B cell (primary cell): ENCODE measurements around the gene DUSP9. TPM values are rescaled to one million over a fixed set of nuclear protein-coding genes. Genes with fewer than 3 reads are reported as not detected.
"Not testable (repeated sequence)": the region's sequence is repeated elsewhere in the genome, so short reads cannot be mapped to it uniquely, and the experiment has no call there.

Experiments used
- ATAC-seq: fragments of 200-7000 bp; cut with Tn5 transposase; one replicate; pipeline ENCODE4 v1.10.0; 2021; ENCODE audit warnings: low read depth, mild to moderate bottlenecking, moderate number of reproducible peaks, moderate library complexity
- CTCF ChIA-PET: fragments of 350-600 bp; sonication (Branson Sonifier 250); formaldehyde crosslinking; loops from one replicate; lab custom pipeline; 2021; ENCODE audit warnings: antibody characterized with exemption, inconsistent platforms; lab: Charles Lee
- POLR2A ChIA-PET: fragments of 350-600 bp; sonication (Branson Sonifier 250); formaldehyde crosslinking; loops from one replicate; lab custom pipeline; 2021; ENCODE audit warnings: antibody characterized with exemption; lab: Charles Lee
- DNase-seq: peaks from one replicate; pipeline ENCODE4 v3.0.0; 2013
- H2AFZ ChIP-seq: 2 replicates; pipeline ENCODE4 v1.6.1; 2012; ENCODE audit warnings: mild to moderate bottlenecking, low read depth, low read length; ENCODE audit not compliant: insufficient read depth, poor library complexity, severe bottlenecking
- H3K27ac ChIP-seq, 2 donors: 1 replicate in 1 of 2; 2 replicates in 1 of 2; pipeline ENCODE4 v1.5.1; 2012 to 2013; ENCODE audit warnings: low read length in 2 of 2, mild to moderate bottlenecking in 2 of 2, moderate library complexity in 1 of 2
- H3K27me3 ChIP-seq, 4 experiments: fragments of 200-600 bp in 1 of 4; sonication (generic) in 1 of 4; replicated peaks in 1 of 4; 1 replicate in 2 of 4; 2 replicates in 2 of 4; pipeline versions ENCODE4 v1.6.1 to v1.7.0; 2013 to 2016; ENCODE audit warnings: low read length in 3 of 4, mild to moderate bottlenecking in 2 of 4, mixed read lengths in 1 of 4, moderate library complexity in 1 of 4; ENCODE audit not compliant: insufficient read depth in 4 of 4, control insufficient read depth in 3 of 4; ENCODE audit errors: control extremely low read depth in 1 of 4
- H3K36me3 ChIP-seq, 2 experiments: replicated peaks in 1 of 2; 1 replicate in 1 of 2; 2 replicates in 1 of 2; pipeline versions ENCODE4 v1.6.1 to v1.7.1; 2013; ENCODE audit warnings: low read length in 1 of 2; ENCODE audit not compliant: insufficient read depth in 2 of 2, control insufficient read depth in 1 of 2; ENCODE audit errors: control extremely low read depth in 1 of 2, extremely low read depth in 1 of 2
- H3K4me1 ChIP-seq, 2 donors: fragments of 200-600 bp in 1 of 2; sonication (generic) in 1 of 2; 1 replicate in 1 of 2; 2 replicates in 1 of 2; pipeline versions ENCODE4 v1.5.1 to v1.6.1; 2013 to 2017; ENCODE audit warnings: low read length in 2 of 2; ENCODE audit not compliant: control insufficient read depth in 2 of 2, insufficient read depth in 2 of 2
- H3K4me2 ChIP-seq: replicated peaks from 2 replicates; pipeline ENCODE3; 2012; ENCODE audit warnings: mild to moderate bottlenecking, low read depth, low read length; ENCODE audit not compliant: poor library complexity, severe bottlenecking
- H3K4me3 ChIP-seq, 5 experiments: fragments of 200-600 bp in 1 of 5; sonication (generic) in 1 of 5; 1 replicate in 3 of 5; 2 replicates in 2 of 5; pipeline versions ENCODE4 v1.5.1 to v1.7.0; 2011 to 2016; ENCODE audit warnings: low read length in 4 of 5, mild to moderate bottlenecking in 4 of 5, low read depth in 2 of 5, control low read depth in 1 of 5, moderate library complexity in 1 of 5; ENCODE audit not compliant: insufficient read depth in 1 of 5; ENCODE audit errors: control extremely low read depth in 1 of 5, extremely low read depth in 1 of 5
- H3K79me2 ChIP-seq: fragments of 200-600 bp; sonication (generic); one replicate; pipeline ENCODE4 v1.6.0; 2016; ENCODE audit warnings: low read length; ENCODE audit not compliant: control insufficient read depth, insufficient read depth
- H3K9ac ChIP-seq: fragments of 200-600 bp; sonication (generic); 2 replicates; pipeline ENCODE4 v1.6.1; 2017; ENCODE audit warnings: mild to moderate bottlenecking, low read length, moderate library complexity
- H3K9me3 ChIP-seq, 3 donors: one replicate each; pipeline versions ENCODE4 v1.6.1 to v1.7.1; 2013; ENCODE audit warnings: low read length in 2 of 3; ENCODE audit not compliant: control insufficient read depth in 2 of 3, insufficient read depth in 1 of 3; ENCODE audit errors: control extremely low read depth in 1 of 3
- H4K20me1 ChIP-seq: 2 replicates; pipeline ENCODE4 v1.6.0; 2012; ENCODE audit warnings: mild to moderate bottlenecking, low read length; ENCODE audit not compliant: insufficient read depth, control insufficient read depth, poor library complexity, severe bottlenecking
- H3K27ac Mint-ChIP-seq: one replicate; pipeline ENCODE4 v1.8.0; 2021; ENCODE audit warnings: mixed read lengths
- H3K27me3 Mint-ChIP-seq: one replicate; pipeline ENCODE4 v1.8.0; 2021; ENCODE audit warnings: mixed read lengths
- H3K4me1 Mint-ChIP-seq: one replicate; pipeline ENCODE4 v1.8.0; 2021; ENCODE audit warnings: mixed read lengths
- H3K4me3 Mint-ChIP-seq: one replicate; pipeline ENCODE4 v1.8.0; 2021; ENCODE audit warnings: mixed read lengths
- H3K9me3 Mint-ChIP-seq: one replicate; pipeline ENCODE4 v1.8.0; 2022; ENCODE audit warnings: mixed read lengths; ENCODE audit not compliant: insufficient read depth
- CTCF ChIP-seq: fragments of 200-600 bp; IDR thresholded peaks from one replicate; pipeline ENCODE4 v1.8.0; 2022; ENCODE audit warnings: antibody characterized with exemption, mild to moderate bottlenecking
- EZH2 ChIP-seq: IDR thresholded peaks from 2 replicates; pipeline ENCODE4 v1.6.1; 2012; ENCODE audit warnings: borderline replicate concordance, low read depth, mild to moderate bottlenecking, moderate library complexity, low read length; ENCODE audit not compliant: insufficient read depth, poor library complexity, severe bottlenecking
- WGBS: methylation state at CpG from one replicate; pipeline ENCODE4 v1.1.5; 2013; ENCODE audit warnings: missing lambda C conversion rate; ENCODE audit not compliant: insufficient coverage; 5-methylcytosine and 5-hydroxymethylcytosine counted together
- intact Hi-C: fragments of 100-400 bp; cut with micrococcal nuclease; formaldehyde crosslinking; loops from one replicate; pipeline ENCODE4 v1.10.0; 2022
- polyA plus RNA-seq: library from polyadenylated mRNA; depleted of rRNA; stranded (reverse); fragments of >200 nt; gene quantifications from 2 replicates; pipeline ENCODE4 v1.2.3, GENCODE V29; 2012
- total RNA-seq, 2 donors: library from RNA; stranded (reverse); fragments of 120-200 nt in 1 of 2; gene quantifications; 1 replicate in 1 of 2; 2 replicates in 1 of 2; pipeline versions ENCODE4 v1.2.3 to v1.2.4, GENCODE V29; 2013 to 2022

DUSP9 gene
- total and polyA plus RNA-seq, 2 donors (not counting 1 experiment from before 2014, with no cell fraction given): not detected

DNA sequence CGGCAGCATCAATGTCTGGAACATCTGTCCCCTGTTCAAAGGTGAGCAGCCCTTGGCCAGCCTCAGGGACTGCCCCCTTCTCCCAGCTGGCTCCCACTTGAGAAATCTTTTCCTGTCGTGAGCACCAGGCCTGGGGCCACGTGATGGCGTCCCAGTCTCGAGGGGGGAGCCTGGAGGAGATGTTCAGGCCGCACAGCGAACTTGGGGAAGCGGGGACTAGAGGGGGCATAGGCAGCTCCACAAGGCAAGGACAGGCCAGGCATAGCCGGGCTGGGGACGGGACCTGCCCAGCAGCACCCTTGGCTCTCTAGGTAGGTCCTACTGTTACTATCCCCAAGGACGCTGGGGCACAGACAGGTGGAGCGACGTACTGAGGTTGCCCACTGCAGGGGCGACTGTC is 43.5 kb downstream of the DUSP9 start:
- Mint-ChIP-seq H3K9me3 (no peaks in the 10 kb centered on the region), H3K27me3 (no peaks in the 10 kb centered on the region), H3K27ac (no peak overlapping the region), H3K4me3 (no peak overlapping the region), H3K4me1 (no peaks in the 10 kb centered on the region)
- ATAC-seq (no peak), DNase-seq (no peak)
- Histone ChIP-seq H3K4me2 (no peak overlapping the region), H3K9ac (no peak overlapping the region), H2AFZ (no peak overlapping the region), H3K9me3 (no peaks in the 10 kb centered on the region), H3K4me3 (no peak overlapping the region), H3K36me3 (no peaks in the 10 kb centered on the region), H3K27me3 (peaks cover 0 to 13% (median 1%) of the 10 kb centered on the region in 4 experiments), H3K79me2 (no peaks in the 10 kb centered on the region), H3K27ac (no peak overlapping the region), H3K4me1 (peaks cover 0 to 4% of the 10 kb centered on the region in 2 donors), H4K20me1 (no peaks in the 10 kb centered on the region)
- intact Hi-C loops: no loop called here
- ChIA-PET POLR2A (no interaction called here), CTCF (no interaction called here)
- TF ChIP-seq EZH2: no peak
- no peak for TF ChIP-seq CTCF
- 100% methylated on average over 3 of the region's 14 CpGs for WGBS

GRCh38 chrX:153691032-153691827 is 44.2 kb downstream of the DUSP9 start:
- H3K27me3 ChIP-seq: peaks cover 0 to 13% (median 1%) of the 10 kb centered on the region in 4 experiments
- H3K4me3 Mint-ChIP-seq, H3K4me1 Mint-ChIP-seq, H3K27ac ChIP-seq, H4K20me1 ChIP-seq, H3K4me1 ChIP-seq, H3K4me3 ChIP-seq, H3K36me3 ChIP-seq, H3K4me2 ChIP-seq, ATAC-seq, H3K79me2 ChIP-seq, POLR2A ChIA-PET, H3K9ac ChIP-seq, H3K9me3 Mint-ChIP-seq, H3K27ac Mint-ChIP-seq, CTCF ChIA-PET, intact Hi-C loops, DNase-seq, H3K27me3 Mint-ChIP-seq, H2AFZ ChIP-seq, H3K9me3 ChIP-seq: not testable (repeated sequence)
- 92% methylated on average over 7 of the region's 21 CpGs for WGBS
